Gastrocnemius medialis (tissue), 4 donors: Measurements from ENCODE around the gene PTMS.

ENCODE experiments used
- POLR2A ChIP-seq, 2 donors: fragments of 450-650 bp; IDR thresholded peaks; one replicate each; pipeline ENCODE4 v1.6.1; 2017; ENCODE audit warnings: antibody characterized with exemption in 2 of 2, mild to moderate bottlenecking in 2 of 2, moderate library complexity in 2 of 2
- TF ChIP-seq, protein P1 (sequence below), 5 experiments: fragments of 450-650 bp in 3 of 5; fragments of 200-600 bp in 2 of 5; sonication (generic) in 2 of 5; IDR thresholded peaks in 4 of 5; conservative IDR thresholded peaks in 1 of 5; 1 replicate in 4 of 5; 2 replicates in 1 of 5; pipeline ENCODE4 v1.5.1; 2016 to 2019; ENCODE audit warnings: antibody characterized with exemption in 5 of 5, mild to moderate bottlenecking in 3 of 5, moderate library complexity in 3 of 5

DNA sequence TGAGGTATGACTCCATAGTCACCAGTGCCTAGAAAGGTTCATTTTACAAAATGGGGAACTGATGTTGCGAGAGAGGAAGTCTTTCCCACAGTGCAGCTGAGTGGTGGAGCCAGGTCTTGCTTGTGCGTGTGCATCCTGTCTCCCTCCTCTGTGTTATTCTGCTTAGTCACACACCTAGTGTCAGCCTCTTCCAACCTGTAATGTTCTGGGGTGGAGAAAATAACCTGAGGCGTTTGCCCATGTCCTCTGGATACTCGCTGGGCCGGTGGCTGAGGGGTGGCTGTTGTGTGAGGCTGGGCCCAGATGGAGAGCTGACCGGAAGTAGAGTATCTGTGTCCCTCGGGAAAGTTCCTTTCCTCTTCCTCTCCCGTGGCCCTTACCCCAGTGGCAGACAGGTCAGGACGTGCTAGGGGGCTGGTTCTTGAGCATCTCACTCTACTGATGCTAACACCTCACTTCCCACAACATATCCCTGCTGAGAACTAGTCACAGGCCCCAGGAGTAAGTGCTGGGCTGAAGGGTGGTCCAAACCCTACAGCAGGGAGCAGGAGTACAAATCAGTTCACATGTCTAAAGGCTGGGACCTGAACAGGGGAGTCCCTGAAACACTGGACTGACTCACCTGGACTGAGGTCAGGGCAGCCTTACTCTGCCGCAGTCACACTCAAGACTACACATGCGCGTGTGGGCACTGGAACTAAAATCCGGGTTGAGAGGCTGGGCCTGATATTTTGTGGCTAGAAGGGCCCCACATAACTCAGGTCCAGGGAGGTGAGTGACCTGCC is 20.2 kb upstream of the PTMS start:
- TF ChIP-seq, protein P1, sequence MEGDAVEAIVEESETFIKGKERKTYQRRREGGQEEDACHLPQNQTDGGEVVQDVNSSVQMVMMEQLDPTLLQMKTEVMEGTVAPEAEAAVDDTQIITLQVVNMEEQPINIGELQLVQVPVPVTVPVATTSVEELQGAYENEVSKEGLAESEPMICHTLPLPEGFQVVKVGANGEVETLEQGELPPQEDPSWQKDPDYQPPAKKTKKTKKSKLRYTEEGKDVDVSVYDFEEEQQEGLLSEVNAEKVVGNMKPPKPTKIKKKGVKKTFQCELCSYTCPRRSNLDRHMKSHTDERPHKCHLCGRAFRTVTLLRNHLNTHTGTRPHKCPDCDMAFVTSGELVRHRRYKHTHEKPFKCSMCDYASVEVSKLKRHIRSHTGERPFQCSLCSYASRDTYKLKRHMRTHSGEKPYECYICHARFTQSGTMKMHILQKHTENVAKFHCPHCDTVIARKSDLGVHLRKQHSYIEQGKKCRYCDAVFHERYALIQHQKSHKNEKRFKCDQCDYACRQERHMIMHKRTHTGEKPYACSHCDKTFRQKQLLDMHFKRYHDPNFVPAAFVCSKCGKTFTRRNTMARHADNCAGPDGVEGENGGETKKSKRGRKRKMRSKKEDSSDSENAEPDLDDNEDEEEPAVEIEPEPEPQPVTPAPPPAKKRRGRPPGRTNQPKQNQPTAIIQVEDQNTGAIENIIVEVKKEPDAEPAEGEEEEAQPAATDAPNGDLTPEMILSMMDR (IDR thresholded peaks at IDR 0.05 in 4 of 5, conservative IDR thresholded peaks at IDR 0.05 in 1 of 5) = no peak
- TF ChIP-seq POLR2A (IDR thresholded peaks at IDR 0.05) = no peak
